GDM1 (cell line): ENCODE data around the gene MISP.
"Not testable (repeated sequence)": the region's sequence is repeated elsewhere in the genome, so short reads cannot be mapped to it uniquely, and the experiment has no call there.

Source experiments
- DNase-seq: peaks from one replicate; lab custom pipeline; 2025; lab: John Stamatoyannopoulos, UW

MISP gene

DNA sequence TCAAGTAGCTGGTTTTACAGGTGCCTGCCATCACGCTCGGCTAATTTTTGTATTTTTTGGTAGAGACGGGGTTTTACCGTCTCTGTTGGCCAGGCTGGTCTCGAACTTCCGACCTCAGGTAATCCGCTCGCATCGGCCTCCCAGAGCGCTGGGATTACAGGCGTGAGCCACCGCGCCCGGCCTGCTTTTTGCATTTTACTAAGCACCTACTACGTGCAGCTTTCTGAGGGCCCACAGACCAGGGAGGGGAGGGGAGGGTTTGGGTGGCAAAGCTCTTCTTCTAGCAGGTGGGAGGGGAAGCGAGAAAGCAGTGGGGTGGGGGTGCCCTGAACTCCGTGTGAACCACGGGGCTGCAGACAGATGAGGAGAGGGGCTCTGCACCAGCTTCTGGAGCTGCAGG lies 27.2 kb upstream of the MISP start:
- no peak for DNase-seq

DNA sequence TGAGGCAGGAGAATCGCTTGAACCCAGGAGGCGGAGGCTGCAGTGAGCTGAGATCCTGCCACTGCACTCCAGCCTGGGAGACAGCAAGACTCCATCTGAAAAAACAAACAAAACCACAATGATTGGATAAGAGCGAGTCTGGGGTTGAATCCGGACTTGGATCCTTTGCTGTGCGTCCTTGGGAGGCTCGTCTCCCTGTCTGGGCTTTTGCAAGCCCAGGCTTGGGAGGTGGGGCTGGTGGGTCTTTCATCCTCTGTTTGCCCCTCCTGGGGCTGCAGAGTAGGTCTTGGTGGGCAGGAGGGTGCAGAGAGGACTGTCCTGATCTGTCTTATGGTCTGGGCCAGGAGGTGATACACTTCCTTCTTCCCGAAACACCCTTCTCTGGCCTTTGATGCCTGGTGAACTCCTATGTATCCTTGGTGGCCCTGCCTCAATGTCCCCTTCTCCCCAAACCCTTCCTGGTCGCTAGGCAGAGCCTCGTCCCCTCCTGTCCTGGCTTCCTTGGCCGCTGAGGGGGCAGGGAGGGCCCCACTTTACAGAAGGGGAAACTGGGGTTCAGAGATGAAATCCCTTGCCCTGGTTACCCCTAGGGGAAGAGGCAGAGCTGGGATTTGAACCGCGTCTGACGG lies 25.3 kb upstream of the MISP start:
- no peak for DNase-seq

DNA sequence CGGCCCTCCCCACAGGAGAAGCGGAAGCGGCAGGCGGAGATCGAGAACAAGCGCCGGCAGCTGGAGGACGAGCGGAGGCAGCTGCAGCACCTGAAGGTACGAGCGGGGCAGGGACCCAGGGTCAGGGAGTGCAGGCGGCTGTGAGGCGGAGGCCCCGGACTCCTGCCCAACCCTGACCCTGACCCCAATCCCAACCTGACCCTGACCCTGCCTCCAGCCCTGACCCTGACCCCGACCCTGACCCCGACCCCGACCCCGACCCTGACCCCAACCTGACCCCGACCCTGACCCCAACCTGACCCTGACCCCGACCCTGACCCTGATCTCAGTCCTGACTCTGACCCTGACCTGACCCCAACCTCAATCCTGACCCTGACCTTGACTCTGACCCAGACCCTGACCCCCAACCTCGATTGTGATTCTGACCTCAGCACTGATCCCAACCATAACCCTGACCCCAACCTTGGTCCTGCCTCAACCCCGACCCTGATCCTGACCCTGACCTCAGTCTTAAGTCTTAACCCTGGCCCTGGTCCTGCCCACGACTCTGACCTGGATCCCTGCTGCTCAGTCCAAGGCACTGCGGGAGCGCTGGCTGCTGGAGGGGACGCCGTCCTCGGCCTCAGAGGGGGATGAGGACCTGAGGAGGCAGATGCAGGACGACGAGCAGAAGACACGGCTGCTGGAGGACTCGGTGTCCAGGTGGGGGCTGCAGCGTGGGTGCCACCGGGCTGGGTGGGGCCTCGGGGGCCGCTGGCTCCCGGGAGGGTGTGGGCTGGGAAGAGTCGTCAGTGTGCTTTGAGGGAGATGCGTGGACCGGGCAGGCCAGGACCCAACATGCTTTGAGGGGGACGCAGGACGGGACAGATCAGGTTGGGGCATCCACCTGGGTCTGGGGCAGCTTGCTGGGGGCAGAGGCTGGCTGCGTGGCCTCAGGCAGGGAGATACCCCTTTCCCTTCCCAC lies 23.6 kb upstream of the MISP start:
- DNase-seq = no peak

DNA sequence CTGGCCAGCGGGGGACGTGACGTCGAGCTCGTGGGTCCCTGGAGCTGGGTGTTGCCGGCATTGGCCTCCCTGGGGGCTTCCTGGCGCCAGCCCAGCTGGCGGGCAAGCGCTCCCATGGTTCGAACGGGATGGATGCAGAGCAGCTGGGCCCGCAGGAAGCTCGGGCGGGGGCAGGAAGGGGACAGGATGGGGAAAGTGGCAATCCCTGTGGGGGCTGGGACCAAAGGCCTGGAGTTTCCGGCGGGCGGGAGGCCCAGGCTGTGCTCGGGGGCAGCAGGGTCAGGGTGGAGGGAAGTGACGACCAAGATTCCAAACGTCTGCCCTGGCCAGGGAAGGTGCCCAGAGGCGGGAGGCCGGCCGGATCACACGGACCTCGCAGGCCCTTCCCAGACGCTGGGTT lies 22.9 kb upstream of the MISP start:
- DNase-seq = no peak

DNA sequence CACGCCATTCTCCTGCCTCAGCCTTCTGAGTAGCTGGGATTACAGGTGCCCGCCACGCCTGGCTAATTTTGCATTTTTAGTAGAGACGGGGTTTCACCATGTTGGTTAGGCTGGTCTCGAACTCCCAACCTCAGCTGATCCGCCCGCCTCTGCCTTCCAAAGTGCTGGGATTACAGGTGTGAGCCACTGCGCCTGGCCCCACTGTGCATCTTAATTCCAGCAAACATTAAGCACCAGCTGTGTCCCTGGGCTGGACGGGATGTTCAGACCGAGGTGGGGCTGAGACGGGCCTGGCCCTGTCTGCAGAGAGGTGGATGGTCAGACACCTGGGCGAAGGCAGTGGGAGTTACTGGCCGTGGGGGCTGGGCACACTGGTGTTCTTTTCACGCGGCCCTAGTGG lies 21.3 kb upstream of the MISP start:
- DNase-seq = not testable (repeated sequence)

DNA sequence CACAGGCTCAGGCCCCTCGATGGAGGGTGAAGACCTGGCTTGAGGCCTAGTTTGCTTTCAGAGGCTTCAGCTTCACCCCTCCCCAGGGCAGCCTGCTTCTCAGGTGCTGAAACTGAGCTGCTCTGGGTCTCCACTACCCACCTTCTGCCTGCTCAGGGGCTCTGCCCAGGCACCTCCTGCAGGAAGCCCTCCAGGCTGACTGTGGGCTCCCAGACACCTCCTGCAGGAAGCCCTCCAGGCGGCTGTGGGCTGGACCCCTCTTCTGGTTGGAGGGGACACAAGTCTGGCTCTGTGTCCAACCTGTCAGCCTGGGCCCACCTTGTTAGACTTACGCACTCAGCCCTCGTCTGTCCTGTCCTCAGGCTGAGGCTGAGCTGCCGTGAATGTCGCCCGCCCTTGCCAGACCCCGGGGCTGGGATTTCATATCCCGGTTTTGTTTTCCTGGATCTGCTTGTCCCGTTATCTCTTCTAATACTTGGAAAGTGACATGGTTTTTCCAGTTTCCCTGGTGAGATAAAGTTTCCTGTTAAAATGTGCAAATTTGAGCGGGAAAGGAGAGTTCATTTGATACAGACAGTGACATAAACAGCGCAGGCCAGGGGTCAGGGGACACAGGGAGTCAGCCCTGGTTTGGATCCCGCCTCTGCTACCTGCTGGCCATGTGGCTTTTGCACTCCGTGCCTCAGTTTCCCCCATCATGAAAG lies 20.8 kb upstream of the MISP start:
- no peak for DNase-seq

DNA sequence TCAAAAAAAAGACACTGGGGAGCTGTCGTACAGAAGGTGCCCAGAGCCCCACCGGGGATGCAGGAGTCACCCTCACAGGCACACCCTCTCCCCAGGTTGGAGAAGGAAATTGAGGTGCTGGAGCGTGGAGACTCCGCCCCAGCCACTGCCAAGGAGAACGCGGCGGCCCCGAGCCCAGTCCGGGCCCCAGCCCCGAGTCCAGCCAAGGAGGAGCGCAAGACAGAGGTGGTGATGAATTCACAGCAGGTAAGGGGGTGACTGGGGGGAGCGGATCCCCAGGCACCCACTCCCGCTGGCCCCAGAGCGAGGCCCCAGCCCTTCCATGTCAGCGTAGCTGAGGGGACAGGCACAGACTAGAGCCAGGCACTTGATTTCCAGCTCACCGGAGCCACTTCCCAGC lies 19.9 kb upstream of the MISP start:
- no peak for DNase-seq

DNA sequence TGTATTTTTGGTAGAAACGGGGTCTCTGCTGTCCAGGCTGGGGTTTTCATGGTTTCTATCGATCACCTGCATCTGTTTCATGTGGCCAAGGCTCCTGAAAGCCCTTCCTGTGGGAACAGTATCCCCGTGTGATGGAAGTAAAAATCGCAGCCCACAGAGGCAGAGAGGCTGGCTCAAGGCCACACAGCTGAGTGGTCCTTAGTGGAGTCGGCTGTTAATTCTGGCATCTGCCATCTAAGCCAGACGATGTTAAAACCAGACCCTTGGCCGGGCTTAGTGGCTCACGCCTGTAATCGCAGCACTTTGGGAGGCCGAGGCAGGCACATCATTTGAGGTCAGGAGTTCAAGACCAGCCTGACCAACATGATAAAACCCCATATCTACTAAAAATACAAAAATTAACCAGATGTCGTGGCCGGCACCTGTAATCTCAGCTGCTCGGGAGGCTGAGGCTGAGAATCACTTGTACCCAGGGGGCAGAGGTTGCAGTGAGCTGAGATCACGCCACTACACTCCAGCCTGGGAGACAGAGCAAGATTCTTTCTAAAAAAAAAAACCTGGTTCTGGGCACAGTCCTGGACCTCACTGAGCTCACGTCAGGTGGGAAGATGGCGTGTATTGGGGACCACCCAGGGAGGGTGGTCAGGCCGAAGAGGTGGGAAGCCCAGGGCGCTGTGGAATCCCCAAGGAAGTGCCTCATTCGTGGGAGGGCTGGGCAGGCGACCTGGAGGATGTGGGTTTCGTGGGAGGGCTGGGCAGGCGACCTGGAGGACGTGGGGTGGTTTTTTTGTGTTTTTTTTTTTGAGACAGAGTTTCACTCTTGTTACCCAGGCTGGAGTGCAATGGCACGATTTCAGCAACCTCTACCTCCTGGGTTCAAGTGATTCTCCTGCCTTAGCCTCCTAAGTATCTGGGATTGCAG lies 18.5 kb upstream of the MISP start:
- no peak for DNase-seq

GRCh38 chr19:734716-735115 lies 16.2 kb upstream of the MISP start:
- DNase-seq = no peak

- no peak for DNase-seq
Observed at GRCh38 chr19:736125-736524, 14.8 kb upstream of the MISP start.

DNA sequence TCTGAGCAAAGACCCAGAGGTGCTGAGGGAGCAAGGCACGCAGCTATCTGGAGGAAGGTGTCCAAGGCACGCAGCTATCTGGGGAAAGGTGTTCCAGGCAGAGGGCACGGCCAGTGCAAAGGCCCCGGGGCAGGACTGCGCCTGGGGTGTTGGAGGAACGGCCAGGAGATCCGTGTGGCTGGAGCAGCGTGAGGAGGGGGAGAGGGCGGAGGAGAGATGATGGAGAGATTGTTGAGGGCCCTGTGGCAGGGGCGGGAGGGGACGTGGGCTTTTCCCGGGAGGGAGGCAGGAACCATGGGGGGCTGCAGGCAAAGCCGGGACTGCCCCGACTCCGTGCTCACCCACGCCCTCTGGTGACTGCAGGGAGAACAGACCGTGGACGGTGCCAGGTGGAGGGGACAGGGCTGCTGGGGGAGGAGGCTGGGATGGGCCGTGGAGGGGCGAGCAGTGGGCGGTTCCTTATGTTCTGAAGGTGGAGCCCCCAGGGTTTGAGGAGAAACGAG lies 13.3 kb upstream of the MISP start:
- DNase-seq = no peak

DNA sequence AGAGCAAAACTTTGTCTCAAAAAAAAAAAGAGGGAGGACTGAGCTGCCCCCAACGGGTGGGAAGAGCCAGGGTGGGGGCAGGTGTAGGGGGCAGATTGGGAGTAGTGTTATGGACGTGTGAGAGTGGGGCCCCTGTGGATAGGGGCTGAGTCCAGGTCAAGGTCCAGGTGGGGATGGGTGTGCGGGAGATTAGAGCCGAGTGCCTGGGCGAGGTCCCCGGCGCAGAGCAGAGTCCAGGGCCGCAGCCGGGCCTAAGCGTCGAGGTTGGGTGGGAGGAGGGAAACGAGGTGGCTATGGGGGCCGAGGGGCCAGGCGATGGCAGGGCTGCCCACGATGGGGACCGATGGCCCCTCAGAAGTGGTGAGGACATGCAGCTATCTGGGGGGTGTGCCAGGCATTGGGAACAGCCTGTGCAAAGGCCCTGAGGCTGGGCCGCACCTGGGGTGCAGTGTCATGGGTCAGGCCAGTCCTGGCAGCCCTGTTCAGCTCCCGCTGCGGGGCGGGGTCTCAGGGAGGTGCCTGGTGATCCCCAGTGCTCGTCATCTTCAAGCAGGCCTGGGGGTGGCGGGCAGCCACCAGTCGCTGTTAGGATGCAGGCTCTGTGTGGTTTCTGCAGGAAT lies 12.3 kb upstream of the MISP start:
- no peak for DNase-seq

- no peak for DNase-seq
Observed at GRCh38 chr19:739998-740715, 10.8 kb upstream of the MISP start.

DNA sequence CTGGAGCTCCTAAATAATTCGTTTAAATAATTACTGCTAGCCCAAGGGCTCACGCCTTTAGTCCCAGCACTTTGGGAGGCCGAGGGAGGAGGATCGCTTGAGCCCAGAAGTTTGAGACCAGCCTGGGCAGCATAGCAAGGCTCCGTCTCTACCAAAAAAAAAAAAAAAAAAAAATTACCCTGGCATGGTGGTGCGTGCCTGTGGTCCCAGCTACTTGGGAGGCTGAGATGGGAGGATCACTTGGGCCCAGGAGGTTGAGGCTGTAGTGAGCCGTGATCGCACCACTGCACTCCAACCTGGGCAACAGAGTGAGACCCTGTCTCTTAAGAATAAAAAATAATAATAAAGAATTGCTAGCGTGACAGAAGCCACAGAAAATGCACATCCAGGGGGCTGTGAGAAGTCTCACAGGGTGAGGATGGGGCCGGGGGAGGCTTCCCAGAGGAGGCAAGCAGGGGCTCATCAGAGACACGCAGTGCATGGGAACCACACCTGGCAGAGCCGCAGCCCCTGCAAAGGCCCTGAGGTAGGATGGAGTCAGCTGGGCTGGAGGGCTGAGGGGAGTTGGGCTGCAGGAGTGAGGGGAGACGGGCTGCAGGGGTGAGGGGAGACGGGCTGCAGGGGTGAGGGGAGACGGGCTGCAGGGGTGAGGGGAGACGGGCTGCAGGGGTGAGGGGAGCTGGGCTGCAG lies 10.0 kb upstream of the MISP start:
- not testable (repeated sequence) for DNase-seq

DNA sequence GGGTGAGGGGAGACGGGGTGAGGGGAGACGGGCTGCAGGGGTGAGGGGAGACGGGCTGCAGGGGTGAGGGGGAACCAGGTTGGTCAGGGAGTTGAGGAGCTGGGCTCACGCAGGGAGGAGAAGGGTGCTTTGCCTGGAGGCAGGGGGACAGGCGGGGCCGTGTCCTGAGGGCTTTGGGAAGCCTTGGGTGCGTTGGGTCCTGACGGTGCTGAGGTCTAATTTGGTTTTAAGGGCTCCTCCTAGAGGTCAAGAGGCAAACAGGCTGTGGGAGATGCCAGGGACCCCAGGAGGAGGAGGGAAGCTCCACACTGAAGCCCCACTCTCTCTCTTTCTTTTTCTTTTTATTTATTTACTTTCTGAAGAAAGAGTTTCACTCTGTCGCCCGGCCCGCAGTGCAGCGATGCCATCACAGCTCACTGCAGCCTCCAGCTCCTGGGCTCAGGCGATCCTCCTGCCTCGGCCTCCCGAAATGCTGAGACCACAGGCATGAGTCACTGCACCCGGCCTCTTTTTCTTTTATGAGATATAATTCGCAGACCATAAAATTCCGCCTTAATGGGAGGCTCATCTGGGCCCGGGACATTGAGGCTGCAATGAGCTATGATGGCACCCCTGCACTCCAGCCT lies 9.3 kb upstream of the MISP start:
- peak; percentile 20 for DNase-seq

GRCh38 chr19:742540-743075 lies 8.3 kb upstream of the MISP start:
- DNase-seq = no peak

DNA sequence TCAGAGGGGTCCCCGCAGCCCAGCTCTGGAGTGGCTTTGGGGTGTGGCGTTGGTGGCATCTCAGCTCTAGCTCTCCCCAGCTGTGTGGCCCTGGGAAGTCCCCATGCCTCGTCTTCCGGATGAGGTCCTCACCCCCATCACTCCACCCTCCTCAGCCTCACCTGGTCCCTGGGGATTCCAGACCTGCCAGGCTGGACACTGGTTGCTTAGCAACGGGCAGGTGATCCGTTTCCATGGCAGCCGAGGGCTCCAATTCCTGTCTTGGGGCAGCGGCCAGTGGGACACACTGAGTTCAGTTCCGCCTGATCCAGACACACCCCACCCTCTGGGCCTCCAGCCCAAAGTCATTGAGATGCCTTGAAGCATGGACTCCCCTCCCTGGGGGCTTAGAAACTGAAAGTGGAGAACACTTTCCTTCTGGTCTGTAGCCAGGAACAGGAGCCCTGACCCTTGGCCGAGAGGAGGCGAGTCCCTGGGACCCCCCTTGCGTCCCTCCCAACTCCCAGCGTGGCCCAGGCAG lies 7.7 kb upstream of the MISP start:
- no peak for DNase-seq

DNA sequence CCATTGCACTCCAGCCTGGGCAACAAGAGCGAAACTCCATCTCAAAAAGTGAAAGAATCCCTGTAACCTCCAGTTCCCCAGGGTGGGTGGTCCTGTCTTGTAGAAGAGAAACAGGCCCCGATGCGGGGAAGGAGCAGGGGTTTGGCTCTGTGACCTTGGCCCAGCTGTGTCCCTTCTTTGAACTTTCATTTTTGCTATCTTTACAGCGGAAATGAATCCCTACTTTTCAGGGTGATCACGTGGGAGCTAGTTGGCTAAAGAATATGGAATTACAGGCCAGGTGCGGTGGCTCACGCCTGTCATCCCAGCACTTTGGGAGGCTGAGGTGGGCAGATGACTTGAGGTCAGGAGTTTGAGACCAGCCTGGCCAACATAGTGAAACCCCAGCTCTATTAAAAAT lies 5.8 kb upstream of the MISP start:
- DNase-seq = not testable (repeated sequence)
